Caki2 (cell line): ENCODE results near the gene NTMT1. TPM values are rescaled to one million over a fixed set of nuclear protein-coding genes. Genes with fewer than 3 reads are reported as not detected.

ENCODE experiments used
- DNase-seq: peaks from one replicate; pipeline ENCODE4 v3.0.0-alpha.2; 2015; ENCODE audit warnings: low read depth
- in situ Hi-C: cut with HindIII; loops from 2 replicates; pipeline ENCODE4 v1.10.0; 2016; ENCODE audit warnings: low sequenced_read_pairs, low pct_unique_long_range_greater_than_20kb, mixed read lengths
- total RNA-seq: library from RNA; depleted of rRNA; stranded (reverse); fragments of >200 nt; shearing (Covaris generic); gene quantifications from 2 replicates; pipeline ENCODE4 v1.2.3, GENCODE V29; 2014; ENCODE audit warnings: low replicate concordance

The NTMT1 gene
- total RNA-seq, 1 experiment from 2014 or later: 67.2 TPM

DNA sequence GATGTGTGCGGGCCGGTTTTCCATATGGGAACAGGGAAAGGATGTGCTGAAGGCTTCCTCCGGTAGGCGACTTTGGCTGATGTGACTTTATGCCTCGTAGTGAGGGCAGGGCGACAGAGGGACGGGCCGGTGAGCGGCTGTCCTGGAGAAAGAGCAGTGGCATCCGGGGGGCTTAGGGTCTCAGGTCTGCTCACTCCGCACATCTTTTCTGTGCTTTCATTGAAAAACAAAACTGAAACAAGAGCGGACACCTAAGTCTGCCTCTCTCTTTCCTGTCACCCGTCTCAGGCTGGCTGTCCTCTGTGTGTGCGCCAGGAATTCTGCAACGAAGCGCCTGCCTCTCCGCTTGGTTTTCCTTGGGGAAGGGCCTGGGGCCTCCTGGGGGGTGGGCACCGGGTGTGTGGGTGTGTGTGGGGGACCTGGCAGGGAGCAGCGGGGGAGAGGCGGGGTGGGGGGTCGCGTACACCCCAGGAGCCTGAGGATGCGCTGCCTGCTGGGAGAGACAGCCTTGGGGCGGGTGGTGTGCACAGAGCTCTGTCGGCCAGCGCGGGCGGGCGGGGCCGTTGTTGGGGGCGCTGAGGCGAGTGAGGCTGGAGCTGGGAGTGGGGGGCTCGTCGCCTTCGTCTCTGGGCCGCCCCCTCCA, 38.9 kb downstream of the NTMT1 start:
- DNase-seq: no peak
- in situ Hi-C loops: no loop called here

DNA sequence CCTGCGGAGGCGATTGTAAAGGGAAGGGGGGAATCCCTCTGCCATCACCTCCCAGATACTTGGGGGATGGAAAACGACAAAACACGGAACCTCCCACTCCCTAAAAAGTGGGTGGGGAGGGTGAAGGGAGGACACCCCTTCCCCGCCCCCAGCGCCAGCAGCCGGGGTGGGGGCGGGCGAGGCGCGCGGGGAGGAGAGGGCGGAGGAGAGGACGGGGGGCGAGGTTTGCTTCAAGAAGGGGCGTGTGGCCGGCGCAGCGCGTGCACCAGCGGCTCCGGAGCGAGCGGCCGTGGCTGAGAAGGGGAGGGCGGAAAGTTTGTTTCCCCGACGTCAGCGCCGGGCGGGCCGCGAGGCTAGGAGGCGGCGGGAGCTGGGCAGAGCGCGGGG, 39.4 kb downstream of the NTMT1 start, which contains the start of gene PRRX2:
Gene PRRX2 (plus strand): TSS at position 259 of the 387 bp plus-strand sequence. CDS start 221 bp downstream, outside the sequence.
- no peak for DNase-seq
- in situ Hi-C loops: no loop called here

DNA sequence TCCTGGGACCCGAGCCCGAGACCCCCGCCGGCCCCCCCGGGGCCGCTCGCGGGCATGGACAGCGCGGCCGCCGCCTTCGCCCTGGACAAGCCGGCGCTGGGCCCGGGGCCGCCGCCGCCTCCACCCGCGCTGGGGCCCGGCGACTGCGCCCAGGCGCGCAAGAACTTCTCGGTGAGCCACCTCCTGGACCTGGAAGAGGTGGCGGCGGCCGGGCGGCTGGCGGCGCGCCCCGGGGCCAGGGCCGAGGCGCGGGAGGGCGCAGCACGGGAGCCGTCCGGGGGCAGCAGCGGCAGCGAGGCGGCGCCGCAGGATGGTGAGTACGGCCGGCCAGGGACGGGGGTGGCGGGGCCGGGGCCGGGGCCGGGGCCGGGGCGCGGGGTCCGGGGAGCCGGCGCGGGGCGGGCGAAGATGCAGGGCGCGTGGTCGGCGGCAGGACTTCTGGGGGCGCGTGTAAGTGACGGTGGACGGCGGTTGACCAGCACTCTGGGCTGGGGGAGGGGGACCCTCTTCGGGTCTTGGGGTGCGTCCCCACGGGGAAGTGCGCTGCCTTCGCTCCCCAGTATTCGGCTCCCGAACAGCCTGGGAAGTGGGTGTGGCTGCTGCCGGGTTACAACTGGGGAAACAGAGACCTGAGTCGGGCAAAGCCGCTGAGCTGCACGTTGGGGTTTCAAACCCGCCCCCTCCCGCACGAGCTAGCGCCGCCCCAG, 40.0 kb downstream of the NTMT1 start:
- in situ Hi-C loops: no loop called here

DNA sequence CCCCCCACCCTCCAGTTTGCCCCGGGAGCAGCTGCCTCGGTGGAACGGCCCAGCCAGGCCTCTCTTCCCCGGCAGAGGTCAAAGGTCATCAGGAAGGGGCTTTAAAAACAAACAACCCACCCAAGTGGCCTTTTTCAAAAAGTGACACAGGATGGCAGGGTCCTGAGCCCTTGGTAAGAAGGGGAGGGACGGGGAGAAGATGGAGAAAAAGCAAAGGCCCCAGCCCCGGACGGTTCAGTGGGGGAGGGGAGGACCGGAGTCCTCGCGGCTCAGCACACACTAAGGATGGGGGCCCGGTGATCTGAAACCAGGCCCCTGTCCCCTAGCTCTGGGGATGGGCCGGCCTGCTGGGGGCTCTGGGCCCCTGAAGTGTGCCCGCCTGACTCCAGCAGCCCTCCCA, 40.6 kb downstream of the NTMT1 start:
- DNase-seq: no peak
- in situ Hi-C loops: no loop called here

More for the DNA sequence above, 40.0 kb downstream of the NTMT1 start:
- DNase-seq: no peak

GRCh38 chr9:129667378-129667777, 41.4 kb downstream of the NTMT1 start:
- in situ Hi-C loops: no loop called here

DNA sequence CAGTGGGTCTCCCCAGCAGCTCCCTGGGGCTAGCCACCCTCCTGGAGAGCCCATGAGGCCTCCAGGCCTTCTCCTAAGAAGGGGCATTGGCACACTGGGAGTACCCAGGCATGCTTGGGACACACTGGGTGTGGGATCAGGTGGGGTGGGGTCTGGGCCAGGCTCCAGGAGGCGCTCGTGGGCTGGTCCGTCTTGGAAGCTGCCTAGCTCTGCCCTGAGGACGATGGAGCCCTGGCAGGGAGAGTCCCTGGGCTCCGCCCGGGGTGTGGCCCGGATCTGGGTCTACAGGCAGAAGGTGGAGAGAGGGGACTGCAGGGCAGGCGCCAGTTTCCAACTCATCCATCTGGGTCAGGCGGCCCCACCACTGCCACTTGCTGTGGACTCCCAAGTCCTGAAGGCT, 41.9 kb downstream of the NTMT1 start:
- no peak for DNase-seq
- in situ Hi-C loops: no loop called here

More at GRCh38 chr9:129667378-129667777, 41.4 kb downstream of the NTMT1 start:
- DNase-seq: no peak

- in situ Hi-C loops: no loop called here
- DNase-seq: peak; percentile 56
These were observed 43.3 kb downstream of the NTMT1 start for GRCh38 chr9:129669141-129669718.

DNA sequence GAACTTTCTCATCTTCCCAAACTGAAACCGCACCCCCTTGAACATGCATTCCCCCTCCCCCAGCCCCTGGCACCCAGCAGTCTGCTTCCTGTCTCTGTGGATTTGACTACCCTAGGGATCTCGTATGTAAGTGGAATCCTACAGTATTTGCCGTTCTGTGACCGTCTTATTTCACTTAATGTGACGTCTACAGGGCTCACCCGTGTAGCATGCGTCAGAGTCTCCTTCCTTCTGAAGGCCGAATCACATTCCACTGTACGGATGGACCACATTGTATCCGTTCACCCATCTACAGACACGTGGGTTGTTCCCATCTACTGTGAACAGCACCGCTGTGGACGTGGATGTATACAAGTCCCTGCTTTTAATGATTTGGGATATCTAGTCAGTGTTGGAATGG, 44.0 kb downstream of the NTMT1 start:
- in situ Hi-C loops: no loop called here
- no peak for DNase-seq

DNA sequence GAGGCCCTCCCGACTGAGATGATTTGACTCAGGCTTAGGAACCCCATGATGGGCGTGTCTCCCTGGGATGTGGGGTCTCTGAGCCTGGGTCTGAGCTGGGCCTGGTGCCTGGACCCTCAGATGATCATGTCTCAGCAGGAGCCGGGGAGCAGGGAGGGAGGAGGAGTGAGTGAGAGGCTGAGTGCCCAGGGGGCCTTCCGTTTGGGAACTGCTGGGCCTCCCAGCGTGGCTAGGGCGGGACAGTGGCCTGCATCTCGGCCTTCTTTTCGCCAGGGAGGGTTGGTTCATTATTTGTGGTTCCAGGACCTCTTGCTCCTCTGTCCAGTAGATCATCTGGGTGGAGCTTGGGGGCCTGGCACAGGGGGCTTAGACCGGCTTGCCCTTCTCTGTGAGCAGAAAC, 45.1 kb downstream of the NTMT1 start:
- in situ Hi-C loops: no loop called here
- DNase-seq: no peak

- in situ Hi-C loops: no loop called here
These were observed 45.6 kb downstream of the NTMT1 start for GRCh38 chr9:129671519-129671918.

GRCh38 chr9:129672702-129673101, 46.7 kb downstream of the NTMT1 start:
- in situ Hi-C loops: no loop called here
- no peak for DNase-seq

More at GRCh38 chr9:129671519-129671918, 45.6 kb downstream of the NTMT1 start:
- DNase-seq: no peak

DNA sequence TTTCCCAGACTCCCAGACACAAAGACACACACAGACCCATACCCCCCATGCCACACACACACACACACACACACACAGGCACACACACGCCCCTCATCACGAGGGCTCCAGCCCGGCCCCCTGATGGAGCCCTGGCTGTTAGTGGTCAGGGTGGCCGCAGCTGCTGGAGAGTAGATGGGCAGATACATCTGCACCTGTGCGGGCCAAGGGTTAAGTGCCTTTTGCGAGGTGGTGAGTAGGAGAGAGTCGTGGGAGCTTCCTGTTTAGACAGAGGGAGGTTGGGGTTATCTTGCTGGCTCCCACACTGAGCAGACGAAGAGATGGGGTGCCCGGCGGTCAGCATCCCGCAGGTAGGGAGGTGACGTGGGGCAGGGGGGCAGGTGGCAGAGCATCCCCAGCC, 47.6 kb downstream of the NTMT1 start:
- no peak for DNase-seq

GRCh38 chr9:129674229-129674628, 48.3 kb downstream of the NTMT1 start:
- in situ Hi-C loops: no loop called here
- DNase-seq: no peak

More for the DNA sequence above, 47.6 kb downstream of the NTMT1 start:
- in situ Hi-C loops: no loop called here

- DNase-seq: no peak
- in situ Hi-C loops: no loop called here
These were observed 49.7 kb downstream of the NTMT1 start for GRCh38 chr9:129675620-129676019.

- no peak for DNase-seq
- in situ Hi-C loops: no loop called here
These were observed 50.3 kb downstream of the NTMT1 start for GRCh38 chr9:129676287-129676686.

DNA sequence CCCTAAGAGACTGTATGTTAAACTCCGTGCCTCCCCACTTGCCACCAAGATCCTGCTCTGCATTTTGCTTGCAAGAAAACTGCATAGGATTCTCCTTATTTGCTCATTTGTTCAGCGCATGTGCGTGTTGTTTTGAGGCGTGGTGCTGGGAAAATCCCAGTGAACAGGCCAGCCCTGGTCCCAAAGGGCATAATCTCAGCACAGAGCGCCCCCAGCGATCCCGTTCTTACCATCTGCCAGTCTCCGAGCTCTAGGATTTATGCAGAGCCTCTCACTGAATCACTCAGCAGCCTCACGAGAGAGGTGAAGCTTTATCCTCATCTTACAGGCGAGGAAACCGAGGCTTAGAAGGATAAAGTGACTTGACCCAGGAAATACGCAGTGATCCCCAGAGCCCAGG, 51.0 kb downstream of the NTMT1 start:
- DNase-seq: no peak
- in situ Hi-C loops: no loop called here

DNA sequence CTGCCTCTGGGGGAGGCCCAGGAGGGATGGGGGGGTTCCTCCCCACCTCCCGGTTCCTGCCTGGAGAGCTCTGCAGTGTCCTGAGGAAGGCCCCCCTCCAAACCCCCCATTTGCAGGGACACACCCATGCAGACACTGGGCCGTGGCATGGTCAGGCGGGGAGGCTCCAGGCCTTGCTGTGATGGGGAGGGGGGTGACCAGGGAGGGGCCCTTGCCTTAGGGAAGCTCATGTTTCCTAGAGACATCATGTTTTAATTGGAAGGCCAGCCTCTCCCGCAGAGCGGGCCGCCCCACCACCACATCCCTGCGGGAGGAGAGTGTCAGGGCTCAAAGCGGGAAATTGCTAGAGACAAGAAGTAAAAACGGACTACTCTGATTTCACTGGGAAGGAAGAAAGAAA, 51.5 kb downstream of the NTMT1 start:
- in situ Hi-C loops: no loop called here
- no peak for DNase-seq

DNA sequence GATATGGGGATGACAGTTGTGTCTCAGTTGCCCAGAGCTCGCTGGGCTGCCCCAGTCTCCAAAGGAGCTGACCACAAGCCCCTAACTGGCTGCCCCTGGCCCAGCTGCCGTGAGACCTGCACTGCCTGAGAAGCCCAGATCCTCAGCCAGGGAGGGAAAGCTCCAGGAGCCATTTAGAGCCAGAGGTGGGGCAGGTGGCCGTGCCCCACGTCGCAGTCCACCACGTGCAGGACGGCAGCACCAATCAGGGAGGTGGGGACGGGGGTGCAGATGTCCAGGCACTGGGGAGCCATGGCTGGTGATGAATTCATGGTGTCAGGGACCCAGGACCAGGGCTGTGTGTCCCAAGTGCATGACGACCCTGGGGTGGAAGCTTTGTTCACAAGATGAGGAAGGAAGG, 52.9 kb downstream of the NTMT1 start:
- no peak for DNase-seq
- in situ Hi-C loops: no loop called here

GRCh38 chr9:129679537-129679936, 53.6 kb downstream of the NTMT1 start:
- in situ Hi-C loops: no loop called here

More at GRCh38 chr9:129679537-129679936, 53.6 kb downstream of the NTMT1 start:
- no peak for DNase-seq
